Neutrophil (primary cell): Measurements from ENCODE around the gene SMPD3.

Experiments
- H3K27ac ChIP-seq: fragments of 200-600 bp; sonication (generic); 2 replicates; pipeline ENCODE4 v1.5.1; 2016; ENCODE audit warnings: mild to moderate bottlenecking, moderate library complexity
- H3K27me3 ChIP-seq: fragments of 200-600 bp; sonication (generic); 2 replicates; pipeline ENCODE4 v1.6.0; 2016; ENCODE audit warnings: mild to moderate bottlenecking
- H3K36me3 ChIP-seq: fragments of 200-600 bp; sonication (generic); 2 replicates; pipeline ENCODE4 v1.5.1; 2017
- H3K4me1 ChIP-seq, 2 experiments: fragments of 200-600 bp in 1 of 2; sonication (generic) in 1 of 2; 1 replicate in 1 of 2; 2 replicates in 1 of 2; pipeline versions ENCODE4 v1.5.1 to v1.6.1; 2013 to 2016; ENCODE audit warnings: low read depth in 1 of 2, low read length in 1 of 2, mild to moderate bottlenecking in 1 of 2, moderate library complexity in 1 of 2; ENCODE audit not compliant: control insufficient read depth in 1 of 2, insufficient read depth in 1 of 2
- H3K4me3 ChIP-seq, 2 experiments: fragments of 200-600 bp in 1 of 2; sonication (generic) in 1 of 2; 1 replicate in 1 of 2; 2 replicates in 1 of 2; pipeline ENCODE4 v1.5.1; 2013 to 2016; ENCODE audit warnings: low read depth in 1 of 2, low read length in 1 of 2, mild to moderate bottlenecking in 1 of 2, moderate library complexity in 1 of 2
- H3K9me3 ChIP-seq: fragments of 200-600 bp; sonication (generic); 2 replicates; pipeline ENCODE4 v1.5.1; 2016
- CTCF ChIP-seq: fragments of 200-600 bp; sonication (generic); IDR thresholded peaks from 2 replicates; pipeline ENCODE4 v1.5.1; 2016; ENCODE audit warnings: antibody characterized with exemption

The SMPD3 gene

GRCh38 chr16:68393333-68393732 is 55.0 kb downstream of the SMPD3 start:
- no peak for TF ChIP-seq CTCF
- no peaks in the 10 kb centered on the region for H3K9me3 ChIP-seq
- H3K27me3 ChIP-seq, result peaks cover 3% of the 10 kb centered on the region
- H3K36me3 ChIP-seq, result no peaks in the 10 kb centered on the region
- H3K27ac ChIP-seq, result no peak overlapping the region
- H3K4me3 ChIP-seq, result no peak overlapping the region
- H3K4me1 ChIP-seq, result no peaks in the 10 kb centered on the region

- TF ChIP-seq CTCF, result no peak
- Histone ChIP-seq H3K27me3 (no peaks in the 10 kb centered on the region), H3K27ac (no peak overlapping the region), H3K4me1 (no peaks in the 10 kb centered on the region), H3K4me3 (no peak overlapping the region), H3K9me3 (no peaks in the 10 kb centered on the region), H3K36me3 (no peaks in the 10 kb centered on the region)
Observed at GRCh38 chr16:68389750-68390371, 58.4 kb downstream of the SMPD3 start.

- no peak for TF ChIP-seq CTCF
- Histone ChIP-seq H3K4me1 (no peaks in the 10 kb centered on the region), H3K27me3 (no peaks in the 10 kb centered on the region), H3K27ac (no peak overlapping the region), H3K9me3 (no peaks in the 10 kb centered on the region), H3K4me3 (no peak overlapping the region), H3K36me3 (no peaks in the 10 kb centered on the region)
Observed at GRCh38 chr16:68389006-68389405, 59.3 kb downstream of the SMPD3 start.

GRCh38 chr16:68388124-68388523 is 60.2 kb downstream of the SMPD3 start:
- Histone ChIP-seq H3K9me3 (no peaks in the 10 kb centered on the region), H3K27me3 (no peaks in the 10 kb centered on the region), H3K27ac (no peak overlapping the region), H3K4me1 (no peaks in the 10 kb centered on the region), H3K36me3 (no peaks in the 10 kb centered on the region), H3K4me3 (no peak overlapping the region)
- no peak for TF ChIP-seq CTCF

GRCh38 chr16:68387301-68387700 is 61.0 kb downstream of the SMPD3 start:
- no peaks in the 10 kb centered on the region for H3K9me3 ChIP-seq
- TF ChIP-seq CTCF, result no peak
- no peaks in the 10 kb centered on the region for H3K4me1 ChIP-seq
- no peaks in the 10 kb centered on the region for H3K27me3 ChIP-seq
- H3K27ac ChIP-seq, result no peak overlapping the region
- no peaks in the 10 kb centered on the region for H3K36me3 ChIP-seq
- no peak overlapping the region for H3K4me3 ChIP-seq

- Histone ChIP-seq H3K27me3 (no peaks in the 10 kb centered on the region), H3K36me3 (no peaks in the 10 kb centered on the region), H3K4me1 (no peaks in the 10 kb centered on the region), H3K27ac (no peak overlapping the region), H3K4me3 (no peak overlapping the region), H3K9me3 (no peaks in the 10 kb centered on the region)
- TF ChIP-seq CTCF, result no peak
Observed at GRCh38 chr16:68386628-68387027, 61.7 kb downstream of the SMPD3 start.
